HG03520 (cell line): ENCODE measurements around the gene MAD1L1.
"Not testable (repeated sequence)": the region's sequence is repeated elsewhere in the genome, so short reads cannot be mapped to it uniquely, and the experiment has no call there.

Source experiments
- ATAC-seq: cut with Tn5 transposase; IDR thresholded peaks from one replicate; pipeline ENCODE4 v1.9.1; 2021; ENCODE audit warnings: mild to moderate bottlenecking, moderate library complexity; ENCODE audit not compliant: unreplicated experiment

The MAD1L1 gene

GRCh38 chr7:1977059-1977875 lies 255.5 kb downstream of the MAD1L1 start:
- ATAC-seq, result no peak

DNA sequence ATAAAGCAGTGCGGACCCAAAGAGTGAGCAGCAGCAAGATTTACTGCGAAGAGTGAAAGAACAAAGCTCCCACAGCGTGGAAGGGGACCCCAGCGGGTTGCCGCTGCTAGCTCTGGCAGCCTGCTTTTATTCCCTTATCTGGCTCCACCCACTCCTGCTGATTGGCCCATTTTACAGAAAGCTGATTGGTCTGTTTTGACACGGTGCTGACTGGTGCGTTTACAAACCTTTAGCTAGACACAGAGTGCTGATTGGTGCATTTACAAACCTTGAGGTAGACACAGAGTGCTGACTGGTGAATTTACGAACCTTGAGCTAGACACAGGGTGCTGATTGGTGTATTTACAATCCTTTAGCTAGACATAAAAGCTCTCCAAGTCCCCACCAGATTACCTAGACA lies 256.2 kb downstream of the MAD1L1 start:
- not testable (repeated sequence) for ATAC-seq

- no peak for ATAC-seq
Measured at GRCh38 chr7:1975581-1975980, 257.2 kb downstream of the MAD1L1 start.

DNA sequence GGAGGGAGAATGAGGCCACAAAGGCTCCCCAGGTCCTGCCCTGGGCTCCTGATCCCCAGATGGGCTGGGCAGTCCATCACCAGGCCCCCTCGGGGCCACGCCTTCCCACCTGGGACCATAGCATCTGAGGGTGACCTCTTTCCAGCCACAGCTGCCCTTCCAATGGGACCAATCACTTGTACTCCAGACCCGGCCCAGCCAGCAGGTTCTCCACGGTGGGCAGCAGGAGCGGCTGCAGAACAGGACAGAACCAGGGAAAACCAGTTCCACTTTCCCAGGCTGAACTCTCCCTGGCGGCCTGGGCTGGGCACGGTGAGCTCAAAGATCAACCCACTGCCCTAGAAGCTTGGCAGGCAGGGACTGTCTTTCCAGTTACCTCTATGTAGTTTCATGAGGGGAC lies 257.6 kb downstream of the MAD1L1 start:
- no peak for ATAC-seq

- no peak for ATAC-seq
Measured at GRCh38 chr7:1974290-1975101, 258.2 kb downstream of the MAD1L1 start.

- ATAC-seq, result no peak
Measured at GRCh38 chr7:1973321-1974251, 259.2 kb downstream of the MAD1L1 start.

DNA sequence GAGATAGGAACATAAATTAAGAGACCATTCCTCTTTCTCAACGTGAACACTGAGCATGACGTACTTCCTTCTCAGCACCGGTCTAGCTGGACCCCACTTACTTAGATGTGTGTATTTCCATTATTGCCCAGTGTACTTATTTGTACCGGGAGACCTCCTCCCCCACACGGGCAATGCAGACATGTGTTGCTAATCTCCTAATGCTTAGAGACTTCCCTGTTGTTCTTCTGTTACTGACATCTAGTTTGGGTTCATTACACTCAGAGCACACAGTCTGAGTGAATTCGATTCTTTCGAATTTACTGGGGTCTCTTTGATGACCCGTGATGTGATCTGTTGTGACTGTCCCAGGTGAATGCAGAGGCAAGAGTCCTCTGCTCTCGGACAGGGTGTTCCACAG lies 260.0 kb downstream of the MAD1L1 start:
- ATAC-seq, result no peak

GRCh38 chr7:1971946-1972654 lies 260.6 kb downstream of the MAD1L1 start:
- no peak for ATAC-seq

- no peak for ATAC-seq
Measured at GRCh38 chr7:1970895-1971294, 261.9 kb downstream of the MAD1L1 start.

DNA sequence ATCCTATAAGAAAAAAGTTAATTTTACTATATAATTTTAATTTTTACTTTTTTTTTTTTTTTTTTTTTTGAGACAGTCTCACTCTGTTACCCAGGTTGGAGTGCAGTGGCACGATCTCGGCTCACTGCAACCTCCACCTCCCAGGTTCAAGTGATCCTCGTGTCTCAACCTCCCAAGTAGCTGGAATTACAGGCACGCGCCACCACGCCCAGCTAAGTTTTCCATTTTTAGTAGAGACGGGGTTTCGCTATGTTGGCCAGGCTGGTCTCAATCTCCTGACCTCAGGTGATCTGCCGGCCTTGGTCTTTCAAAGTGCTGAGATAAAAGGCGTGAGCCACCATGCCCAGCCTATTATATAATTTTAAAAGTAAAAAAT lies 262.5 kb downstream of the MAD1L1 start:
- not testable (repeated sequence) for ATAC-seq

- ATAC-seq, result no peak
Measured at GRCh38 chr7:1969459-1970284, 263.1 kb downstream of the MAD1L1 start.

DNA sequence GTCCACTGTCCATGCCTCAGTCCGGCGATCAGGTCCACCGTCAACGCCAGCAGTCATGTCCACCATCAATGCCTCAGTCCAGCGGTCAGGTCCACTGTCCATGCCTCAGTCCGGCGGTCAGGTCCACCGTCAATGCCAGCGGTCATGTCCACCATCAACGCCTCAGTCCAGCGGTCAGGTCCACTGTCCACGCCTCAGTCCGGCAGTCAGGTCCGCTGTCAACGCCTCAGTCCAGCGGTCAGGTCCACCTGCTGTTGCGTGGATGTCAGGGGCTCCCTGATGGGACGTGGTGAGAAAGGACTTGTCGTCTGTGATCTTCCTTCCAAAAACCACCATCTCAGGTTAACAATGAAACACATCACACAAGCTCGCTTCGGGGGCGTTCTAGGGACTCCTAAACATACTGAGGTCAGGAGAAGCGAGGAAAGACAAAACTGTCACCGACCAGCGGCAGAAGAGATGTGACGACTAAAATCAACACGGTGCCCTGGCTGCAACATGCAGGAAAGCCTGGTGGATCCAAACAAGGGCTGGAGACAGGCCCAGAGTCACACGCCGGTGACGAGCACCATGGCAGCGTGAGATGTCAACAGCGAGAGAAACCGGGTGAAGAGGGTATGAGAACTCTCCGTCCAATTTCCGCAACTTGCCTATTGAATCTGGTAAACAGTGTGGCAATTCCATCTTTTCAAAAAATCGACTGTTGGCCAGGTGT lies 264.2 kb downstream of the MAD1L1 start:
- ATAC-seq, result no peak

DNA sequence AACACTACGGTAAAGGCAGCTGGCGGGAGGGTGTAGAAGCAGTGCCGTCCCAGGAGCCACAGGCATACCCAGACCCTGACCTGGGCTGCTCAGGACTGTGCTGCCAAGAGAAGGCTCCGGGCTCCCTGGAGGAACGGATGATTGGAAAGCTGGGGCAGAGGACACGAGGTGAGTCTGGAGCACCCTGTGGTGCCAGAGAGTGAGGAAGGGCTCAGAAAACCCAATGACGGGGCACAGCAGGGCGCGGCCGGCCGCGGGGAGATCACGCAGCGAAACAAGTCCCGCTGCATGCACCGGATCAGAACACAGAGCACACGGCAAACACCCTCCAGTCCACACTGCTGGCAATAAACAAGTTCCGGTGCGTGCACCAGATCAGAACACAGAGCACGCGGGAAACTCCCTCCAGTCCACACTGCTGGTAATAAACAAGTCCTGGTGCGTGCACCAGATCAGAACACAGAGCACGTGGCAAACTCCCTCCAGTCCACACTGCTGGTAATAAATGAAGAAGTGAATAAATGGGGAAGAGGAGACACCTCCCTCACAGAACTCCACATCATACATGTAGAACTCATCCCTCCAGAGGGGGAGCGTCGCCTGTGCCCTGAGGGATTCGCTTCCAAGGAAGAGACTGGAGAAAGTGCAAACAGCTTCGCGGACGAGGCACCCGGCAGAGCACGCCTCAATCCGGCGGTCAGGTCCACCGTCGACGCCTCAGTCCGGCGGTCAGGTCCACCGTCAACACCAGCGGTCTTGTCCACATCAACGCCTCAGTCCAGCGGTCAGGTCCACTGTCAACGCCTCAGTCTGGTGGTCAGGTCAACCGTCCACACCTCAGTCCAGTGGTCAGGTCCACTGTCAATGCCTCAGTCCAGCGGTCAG lies 265.0 kb downstream of the MAD1L1 start:
- no peak for ATAC-seq

DNA sequence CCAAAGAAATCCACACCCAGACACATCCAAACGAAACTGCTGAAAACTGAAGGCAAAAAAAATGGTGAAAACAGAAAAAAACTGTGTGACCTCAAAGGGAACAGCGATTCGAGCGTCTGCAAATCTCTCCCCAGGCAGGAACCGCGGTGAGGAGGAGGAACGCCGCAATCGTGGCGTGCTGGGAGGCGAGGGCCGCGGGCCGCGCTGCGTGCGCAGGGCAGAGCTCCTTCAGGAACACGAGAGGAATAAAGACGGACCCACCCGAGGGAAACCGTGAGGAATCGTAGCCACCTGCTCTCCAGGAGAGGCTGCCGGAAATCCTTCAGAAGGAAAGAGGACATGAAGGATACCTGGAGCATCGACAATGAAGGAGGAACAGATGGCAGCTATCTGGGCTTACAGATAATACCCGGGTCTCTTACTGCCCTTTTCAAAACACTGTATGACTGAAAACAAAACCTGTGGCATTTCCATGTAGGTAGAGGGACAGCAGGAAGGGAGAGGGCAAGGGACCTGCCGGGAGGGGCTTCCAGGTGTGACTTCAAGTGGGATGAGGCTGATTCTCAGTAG lies 266.0 kb downstream of the MAD1L1 start:
- no peak for ATAC-seq

- no peak for ATAC-seq
Measured at GRCh38 chr7:1965579-1966294, 267.0 kb downstream of the MAD1L1 start.

- no peak for ATAC-seq
Measured at GRCh38 chr7:1964913-1965578, 267.7 kb downstream of the MAD1L1 start.
